ENCODE measurements around the gene DNLZ. TPM values are rescaled to one million over a fixed set of nuclear protein-coding genes. Genes with fewer than 3 reads are reported as not detected.

Gene DNLZ
- total RNA-seq, 1 donor from 2014 or later = 19.9 TPM

- no peaks in the 10 kb centered on the region for H3K27me3 Mint-ChIP-seq (ENCODE audit: low read depth)
- DNase-seq (ENCODE audit: low spot score) = peak; percentile 86
- H3K36me3 Mint-ChIP-seq (ENCODE audit: low read depth) = peaks cover 22% of the 10 kb centered on the region
- TF ChIP-seq CTCF (IDR thresholded peaks at IDR 0.05) = no peak
- no peak overlapping the region for H3K4me3 Mint-ChIP-seq (ENCODE audit: unreplicated experiment)
- no peaks in the 10 kb centered on the region for H3K9me3 Mint-ChIP-seq (ENCODE audit: low read depth)
- peaks cover 12% of the 10 kb centered on the region for H3K4me1 Mint-ChIP-seq (ENCODE audit: low read depth)
- no peak overlapping the region for H3K27ac Mint-ChIP-seq (ENCODE audit: unreplicated experiment)
Measured at GRCh38 chr9:136403915-136404800, 40.6 kb upstream of the DNLZ start.

- Mint-ChIP-seq H3K9me3 (ENCODE audit: low read depth) (no peaks in the 10 kb centered on the region), H3K27ac (ENCODE audit: unreplicated experiment) (no peak overlapping the region), H3K4me1 (ENCODE audit: low read depth) (peaks cover 13% of the 10 kb centered on the region), H3K27me3 (ENCODE audit: low read depth) (no peaks in the 10 kb centered on the region), H3K4me3 (ENCODE audit: unreplicated experiment) (no peak overlapping the region), H3K36me3 (ENCODE audit: low read depth) (peaks cover 19% of the 10 kb centered on the region)
- no peak for DNase-seq (ENCODE audit: low spot score)
- TF ChIP-seq CTCF (IDR thresholded peaks at IDR 0.05) = no peak
Measured at GRCh38 chr9:136403538-136403914, 40.0 kb upstream of the DNLZ start.

GRCh38 chr9:136402067-136402466 is 38.5 kb upstream of the DNLZ start:
- H3K4me3 Mint-ChIP-seq (ENCODE audit: unreplicated experiment) = no peak overlapping the region
- no peaks in the 10 kb centered on the region for H3K9me3 Mint-ChIP-seq (ENCODE audit: low read depth)
- peaks cover 17% of the 10 kb centered on the region for H3K4me1 Mint-ChIP-seq (ENCODE audit: low read depth)
- no peak for TF ChIP-seq CTCF (IDR thresholded peaks at IDR 0.05)
- no peaks in the 10 kb centered on the region for H3K27me3 Mint-ChIP-seq (ENCODE audit: low read depth)
- no peak overlapping the region for H3K27ac Mint-ChIP-seq (ENCODE audit: unreplicated experiment)
- H3K36me3 Mint-ChIP-seq (ENCODE audit: low read depth) = peaks cover 15% of the 10 kb centered on the region
- DNase-seq (ENCODE audit: low spot score) = no peak

GRCh38 chr9:136401173-136401922 is 37.8 kb upstream of the DNLZ start:
- H3K36me3 Mint-ChIP-seq (ENCODE audit: low read depth) = peaks cover 12% of the 10 kb centered on the region
- H3K9me3 Mint-ChIP-seq (ENCODE audit: low read depth) = no peaks in the 10 kb centered on the region
- no peak for TF ChIP-seq CTCF (IDR thresholded peaks at IDR 0.05)
- H3K27me3 Mint-ChIP-seq (ENCODE audit: low read depth) = no peaks in the 10 kb centered on the region
- peak overlapping the region; percentile 18 for H3K27ac Mint-ChIP-seq (ENCODE audit: unreplicated experiment)
- no peak for DNase-seq (ENCODE audit: low spot score)
- no peak overlapping the region for H3K4me3 Mint-ChIP-seq (ENCODE audit: unreplicated experiment)
- peaks cover 17% of the 10 kb centered on the region for H3K4me1 Mint-ChIP-seq (ENCODE audit: low read depth)

- Mint-ChIP-seq H3K27me3 (ENCODE audit: low read depth) (no peaks in the 10 kb centered on the region), H3K4me1 (ENCODE audit: low read depth) (peaks cover 17% of the 10 kb centered on the region), H3K27ac (ENCODE audit: unreplicated experiment) (peak within 1 kb of the TSS; percentile 63), H3K36me3 (ENCODE audit: low read depth) (peaks cover 12% of the 10 kb centered on the region), H3K4me3 (ENCODE audit: unreplicated experiment) (peak within 1 kb of the TSS; percentile 84), H3K9me3 (ENCODE audit: low read depth) (no peaks in the 10 kb centered on the region)
- DNase-seq (ENCODE audit: low spot score) = peak; percentile 94
- peak; percentile 96 for TF ChIP-seq CTCF (IDR thresholded peaks at IDR 0.05)
Measured at GRCh38 chr9:136400038-136400834, 36.7 kb upstream of the DNLZ start, which contains the start of gene SNAPC4. Gene SNAPC4, minus strand, starts transcription at chr9:136400170. Its CDS starts 1,742 bp downstream, at chr9:136398428.
